ENCODE measurements around the gene RIT1. TPM values are rescaled to one million over a fixed set of nuclear protein-coding genes. Genes with fewer than 3 reads are reported as not detected.

Gene RIT1
- total and polyA plus RNA-seq, 2 of the 13 experiments (the other 11 are each of a cell fraction or from before 2014, with no cell fraction given), result 12.2 to 32.2 TPM

DNA sequence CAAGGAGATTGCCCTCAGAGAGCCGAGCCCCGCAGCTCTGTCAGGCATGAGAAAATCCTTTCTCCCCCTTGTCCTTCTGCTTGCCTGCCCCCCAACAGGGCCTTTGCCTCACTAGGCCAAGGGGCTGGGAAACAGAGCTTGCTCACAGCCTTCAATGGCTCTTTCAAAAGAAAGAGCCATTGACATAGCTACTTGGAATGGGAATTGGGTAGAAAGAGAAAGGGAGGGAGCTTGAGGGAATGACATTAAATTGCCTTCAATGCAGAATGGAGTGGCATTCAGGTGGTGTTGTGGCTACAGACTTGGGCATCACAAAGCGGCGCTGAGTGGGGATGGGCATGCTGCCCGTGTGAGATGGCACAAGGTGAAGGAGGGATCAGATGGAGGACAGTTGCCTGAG, 38.6 kb downstream of the RIT1 start:
- H3K27ac ChIP-seq (ENCODE audit: extremely low read length, insufficient read depth, low read length), result no peak overlapping the region
- ChIA-PET POLR2A (no interaction called here), CTCF (ENCODE audit: low intra/inter-chr PET ratio, low total read pairs) (no interaction called here)
- no peak overlapping the region for H3K4me3 ChIP-seq (replicated peaks in 1 of 3; ENCODE audit: insufficient read depth in 1 of 3, low read depth in 2 of 3, low read length in 3 of 3)
- no peaks in the 10 kb centered on the region for H4K20me1 ChIP-seq (ENCODE audit: insufficient read depth, low read length)
- DNase-seq (ENCODE audit: low spot score) (no peak), ATAC-seq (no peak), FAIRE-seq (no peak)
- H3K79me2 ChIP-seq (ENCODE audit: insufficient read depth, low read length), result no peaks in the 10 kb centered on the region
- no peaks in the 10 kb centered on the region for H3K36me3 ChIP-seq (replicated peaks in 1 of 2; ENCODE audit: control insufficient read depth in 1 of 2, insufficient read depth in 2 of 2, low read length in 2 of 2)
- in situ Hi-C loops (cut with HindIII; ENCODE audit: extremely low pct_ligation_motif_present, low pct_unique_long_range_greater_than_20kb), result no loop called here
- 46% methylated on average over 5 of the region's 5 CpGs for WGBS (ENCODE audit: low lambda C conversion rate)
- H2AFZ ChIP-seq (ENCODE audit: low read length), result no peak overlapping the region
- TF ChIP-seq HNRNPLL (IDR thresholded peaks at IDR 0.05; ENCODE audit: low read depth, low read length, poor library complexity, severe bottlenecking) (no peak), ZNF724P (CRISPR knock-in tag; IDR thresholded peaks at IDR 0.05; ENCODE audit: borderline replicate concordance) (no peak), ZNF790 (CRISPR knock-in tag; IDR thresholded peaks at IDR 0.05; ENCODE audit: borderline replicate concordance) (no peak), ETV6 (CRISPR knock-in tag; conservative IDR thresholded peaks at IDR 0.05) (no peak), ZBTB38 (CRISPR knock-in tag; IDR thresholded peaks at IDR 0.05) (no peak), KDM3A (CRISPR knock-in tag; IDR thresholded peaks at IDR 0.05; ENCODE audit: low read depth) (no peak), SMYD3 (CRISPR knock-in tag; IDR thresholded peaks at IDR 0.05) (no peak), ZNF382 (CRISPR knock-in tag; IDR thresholded peaks at IDR 0.05; ENCODE audit: borderline replicate concordance) (no peak), ZBTB8A (CRISPR knock-in tag; IDR thresholded peaks at IDR 0.05; ENCODE audit: borderline replicate concordance, low read depth) (no peak), ZBTB42 (CRISPR knock-in tag; IDR thresholded peaks at IDR 0.05) (no peak), STAG1 (CRISPR knock-in tag; IDR thresholded peaks at IDR 0.05) (no peak), FOXM1 (CRISPR knock-in tag; IDR thresholded peaks at IDR 0.05) (no peak), HCFC1 (IDR thresholded peaks at IDR 0.05; ENCODE audit: low read depth, low read length) (no peak), ZNF343 (CRISPR knock-in tag; IDR thresholded peaks at IDR 0.05) (no peak), SIN3A (IDR thresholded peaks at IDR 0.05; ENCODE audit: borderline replicate concordance, low read depth, low read length) (no peak), NCOA5 (CRISPR knock-in tag; IDR thresholded peaks at IDR 0.05) (no peak), BRD4 (CRISPR knock-in tag; IDR thresholded peaks at IDR 0.05) (no peak)
- TF ChIP-seq, protein P1, sequence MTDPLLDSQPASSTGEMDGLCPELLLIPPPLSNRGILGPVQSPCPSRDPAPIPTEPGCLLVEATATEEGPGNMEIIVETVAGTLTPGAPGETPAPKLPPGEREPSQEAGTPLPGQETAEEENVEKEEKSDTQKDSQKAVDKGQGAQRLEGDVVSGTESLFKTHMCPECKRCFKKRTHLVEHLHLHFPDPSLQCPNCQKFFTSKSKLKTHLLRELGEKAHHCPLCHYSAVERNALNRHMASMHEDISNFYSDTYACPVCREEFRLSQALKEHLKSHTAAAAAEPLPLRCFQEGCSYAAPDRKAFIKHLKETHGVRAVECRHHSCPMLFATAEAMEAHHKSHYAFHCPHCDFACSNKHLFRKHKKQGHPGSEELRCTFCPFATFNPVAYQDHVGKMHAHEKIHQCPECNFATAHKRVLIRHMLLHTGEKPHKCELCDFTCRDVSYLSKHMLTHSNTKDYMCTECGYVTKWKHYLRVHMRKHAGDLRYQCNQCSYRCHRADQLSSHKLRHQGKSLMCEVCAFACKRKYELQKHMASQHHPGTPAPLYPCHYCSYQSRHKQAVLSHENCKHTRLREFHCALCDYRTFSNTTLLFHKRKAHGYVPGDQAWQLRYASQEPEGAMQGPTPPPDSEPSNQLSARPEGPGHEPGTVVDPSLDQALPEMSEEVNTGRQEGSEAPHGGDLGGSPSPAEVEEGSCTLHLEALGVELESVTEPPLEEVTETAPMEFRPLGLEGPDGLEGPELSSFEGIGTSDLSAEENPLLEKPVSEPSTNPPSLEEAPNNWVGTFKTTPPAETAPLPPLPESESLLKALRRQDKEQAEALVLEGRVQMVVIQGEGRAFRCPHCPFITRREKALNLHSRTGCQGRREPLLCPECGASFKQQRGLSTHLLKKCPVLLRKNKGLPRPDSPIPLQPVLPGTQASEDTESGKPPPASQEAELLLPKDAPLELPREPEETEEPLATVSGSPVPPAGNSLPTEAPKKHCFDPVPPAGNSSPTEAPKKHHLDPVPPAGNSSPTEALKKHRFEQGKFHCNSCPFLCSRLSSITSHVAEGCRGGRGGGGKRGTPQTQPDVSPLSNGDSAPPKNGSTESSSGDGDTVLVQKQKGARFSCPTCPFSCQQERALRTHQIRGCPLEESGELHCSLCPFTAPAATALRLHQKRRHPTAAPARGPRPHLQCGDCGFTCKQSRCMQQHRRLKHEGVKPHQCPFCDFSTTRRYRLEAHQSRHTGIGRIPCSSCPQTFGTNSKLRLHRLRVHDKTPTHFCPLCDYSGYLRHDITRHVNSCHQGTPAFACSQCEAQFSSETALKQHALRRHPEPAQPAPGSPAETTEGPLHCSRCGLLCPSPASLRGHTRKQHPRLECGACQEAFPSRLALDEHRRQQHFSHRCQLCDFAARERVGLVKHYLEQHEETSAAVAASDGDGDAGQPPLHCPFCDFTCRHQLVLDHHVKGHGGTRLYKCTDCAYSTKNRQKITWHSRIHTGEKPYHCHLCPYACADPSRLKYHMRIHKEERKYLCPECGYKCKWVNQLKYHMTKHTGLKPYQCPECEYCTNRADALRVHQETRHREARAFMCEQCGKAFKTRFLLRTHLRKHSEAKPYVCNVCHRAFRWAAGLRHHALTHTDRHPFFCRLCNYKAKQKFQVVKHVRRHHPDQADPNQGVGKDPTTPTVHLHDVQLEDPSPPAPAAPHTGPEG (CRISPR knock-in tag; IDR thresholded peaks at IDR 0.05), result no peak
- no peak overlapping the region for H3K9ac ChIP-seq (ENCODE audit: insufficient read depth, low read depth, low read length)
- H3K9me3 ChIP-seq (ENCODE audit: low read length), result no peaks in the 10 kb centered on the region
- H3K4me2 ChIP-seq (ENCODE audit: low read depth, low read length), result no peak overlapping the region
- intact Hi-C loops (cut with micrococcal nuclease; ENCODE audit: unreplicated experiment), result no loop called here
- BruUV-seq (replicated peaks), result no TSS peak
- peaks cover 10% of the 10 kb centered on the region for H3K4me1 ChIP-seq (ENCODE audit: insufficient read depth, low read length)
- peaks cover 5 to 39% of the 10 kb centered on the region in 2 experiments; a peak in 4 of 5 replicates for H3K27me3 ChIP-seq (ENCODE audit: control insufficient read depth in 1 of 2, insufficient read depth in 2 of 2, low read length in 2 of 2)
